Omental fat pad (tissue), 4 donors: ENCODE data around the gene GPSM3. TPM values are rescaled to one million over a fixed set of nuclear protein-coding genes. Genes with fewer than 3 reads are reported as not detected.

Experiments used
- ATAC-seq: fragments of 150-250 bp; one replicate; pipeline ENCODE4 v1.9.1; 2016; ENCODE audit warnings: mild to moderate bottlenecking, moderate library complexity; ENCODE audit not compliant: low FRiP score
- DNase-seq: peaks from one replicate; pipeline ENCODE4 v3.0.0-alpha.2; 2019; ENCODE audit warnings: low spot score
- CTCF ChIP-seq, 3 donors: fragments of 450-650 bp; IDR thresholded peaks; one replicate each; pipeline ENCODE4 v1.5.1; 2016 to 2017; ENCODE audit warnings: antibody characterized with exemption in 3 of 3, mild to moderate bottlenecking in 3 of 3, moderate library complexity in 2 of 3
- total RNA-seq, 4 donors: library from RNA; depleted of rRNA; stranded (reverse); fragments of >200 nt; gene quantifications; one replicate each; pipeline ENCODE4 v1.1.0, GENCODE V29; 2016

GPSM3 gene
- total RNA-seq, 4 donors from 2014 or later: 9.7 to 28.3 (median 23.2) TPM

GRCh38 chr6:32170294-32170693 lies 22.1 kb downstream of the GPSM3 start:
- TF ChIP-seq CTCF (IDR thresholded peaks at IDR 0.05): no peak
- no peak for DNase-seq
- ATAC-seq: no peak

GRCh38 chr6:32168807-32169591 lies 23.4 kb downstream of the GPSM3 start:
- ATAC-seq (no peak), DNase-seq (no peak)
- TF ChIP-seq CTCF (IDR thresholded peaks at IDR 0.05): no peak

- ATAC-seq (no peak), DNase-seq (no peak)
- no peak for TF ChIP-seq CTCF (IDR thresholded peaks at IDR 0.05)
These were observed 24.1 kb downstream of the GPSM3 start for GRCh38 chr6:32168350-32168749.

GRCh38 chr6:32167761-32168262 lies 24.6 kb downstream of the GPSM3 start:
- DNase-seq (no peak), ATAC-seq (no peak)
- no peak for TF ChIP-seq CTCF (IDR thresholded peaks at IDR 0.05)

GRCh38 chr6:32167154-32167760 lies 25.2 kb downstream of the GPSM3 start:
- no peak for ATAC-seq
- no peak for TF ChIP-seq CTCF (IDR thresholded peaks at IDR 0.05)
- no peak for DNase-seq

- ATAC-seq: no peak
- no peak for TF ChIP-seq CTCF (IDR thresholded peaks at IDR 0.05)
- DNase-seq: no peak
These were observed 25.9 kb downstream of the GPSM3 start for GRCh38 chr6:32166411-32167061.
